ENCODE data around the gene CRYL1.

- TF ChIP-seq EZH2 (IDR thresholded peaks at IDR 0.05; ENCODE audit: insufficient read depth, poor library complexity, severe bottlenecking) (no peak), EZH2phosphoT487 (IDR thresholded peaks at IDR 0.05; ENCODE audit: insufficient read depth, low read depth) (no peak)
These were observed 117.5 kb downstream of the CRYL1 start for GRCh38 chr13:20408181-20408580.

Data from GM23248 (cell line).